ENCODE measurements around the gene ZNF451.

Gene ZNF451

DNA sequence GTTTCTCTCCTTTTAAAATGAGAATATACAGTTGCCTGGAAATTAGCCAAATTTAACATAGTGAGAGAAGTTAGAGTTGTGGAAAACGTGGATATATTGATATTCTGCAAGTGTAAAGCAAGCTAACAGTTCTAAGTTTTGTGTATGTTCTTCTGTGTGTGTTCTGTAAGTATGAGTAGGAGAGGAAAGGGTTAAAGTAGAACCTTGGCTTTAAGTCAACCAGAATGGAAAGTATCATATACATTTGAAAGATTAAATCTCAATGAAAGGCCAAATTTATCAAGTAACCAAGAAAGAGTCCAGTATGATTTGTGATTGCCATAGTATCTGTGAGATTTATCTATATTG is 52.2 kb downstream of the ZNF451 start:
- H2AFZ ChIP-seq (ENCODE audit: low read length), result no peak overlapping the region
- no peak overlapping the region for H3K9ac ChIP-seq (ENCODE audit: low read depth, low read length, poor library complexity, severe bottlenecking)
- TF ChIP-seq EZH2phosphoT487 (IDR thresholded peaks at IDR 0.05; ENCODE audit: borderline replicate concordance), result no peak
- H3K9me3 ChIP-seq (ENCODE audit: insufficient read depth, low read depth, low read length), result no peaks in the 10 kb centered on the region
- no peaks in the 10 kb centered on the region for H3F3A ChIP-seq (ENCODE audit: low read depth)
- peaks cover 12% of the 10 kb centered on the region; the same call in 1 of the 2 replicates for H3K36me3 ChIP-seq (ENCODE audit: insufficient read depth, low read length)
- no peaks in the 10 kb centered on the region for H3K4me1 ChIP-seq (ENCODE audit: insufficient read depth, low read length, poor library complexity, severe bottlenecking)
- H3K79me2 ChIP-seq (ENCODE audit: insufficient read depth, low read length), result no peaks in the 10 kb centered on the region
- no peaks in the 10 kb centered on the region for H3K9me2 ChIP-seq (replicated peaks; ENCODE audit: low read depth, low read length)
- H3K4me3 ChIP-seq (ENCODE audit: low read length, poor library complexity, severe bottlenecking), result no peak overlapping the region
- no peak overlapping the region for H3K4me2 ChIP-seq (ENCODE audit: low read depth, low read length, poor library complexity, severe bottlenecking)
- no peaks in the 10 kb centered on the region for H3K27me3 ChIP-seq (ENCODE audit: insufficient read depth, low read length, poor library complexity, severe bottlenecking)
- H4K20me1 ChIP-seq (ENCODE audit: insufficient read depth, low read length, poor library complexity, severe bottlenecking), result no peaks in the 10 kb centered on the region

DNA sequence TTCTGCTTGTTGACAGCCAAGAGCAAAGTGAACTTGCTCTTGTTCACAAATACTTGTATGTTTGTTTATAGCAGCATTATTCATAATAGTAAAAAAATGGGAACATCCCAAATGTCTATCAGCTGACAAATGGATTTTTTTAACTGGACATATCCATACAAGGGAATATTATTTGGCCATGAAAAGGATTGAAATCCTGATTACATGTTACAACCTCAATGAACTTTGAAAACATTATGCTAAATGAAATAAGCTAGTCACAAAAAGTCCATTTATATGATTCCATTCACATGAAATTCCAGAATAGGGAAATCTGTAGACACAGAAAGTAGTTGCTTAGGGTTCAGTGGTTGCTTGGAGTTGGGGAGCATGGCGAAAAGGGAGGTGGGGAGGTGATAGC is 53.7 kb downstream of the ZNF451 start:
- H3K9me3 ChIP-seq (ENCODE audit: insufficient read depth, low read depth, low read length), result no peaks in the 10 kb centered on the region
- H3F3A ChIP-seq (ENCODE audit: low read depth), result no peaks in the 10 kb centered on the region
- no peak overlapping the region for H3K9ac ChIP-seq (ENCODE audit: low read depth, low read length, poor library complexity, severe bottlenecking)

DNA sequence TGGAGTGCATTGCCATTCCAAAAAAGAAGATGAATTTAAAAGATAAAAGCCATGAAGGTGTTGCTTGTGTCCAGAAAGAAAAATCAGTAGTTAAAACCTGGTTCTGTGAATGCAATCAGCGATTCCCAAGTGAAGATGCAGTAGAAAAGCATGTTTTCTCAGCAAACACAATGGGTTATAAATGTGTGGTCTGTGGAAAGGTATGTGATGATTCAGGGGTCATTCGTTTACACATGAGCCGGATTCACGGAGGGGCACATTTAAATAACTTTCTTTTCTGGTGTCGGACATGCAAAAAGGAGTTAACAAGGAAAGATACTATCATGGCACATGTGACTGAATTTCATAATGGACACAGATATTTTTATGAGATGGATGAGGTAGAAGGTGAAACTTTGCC is 57.4 kb downstream of the ZNF451 start:
- Histone ChIP-seq H3K79me2 (ENCODE audit: insufficient read depth, low read length) (no peaks in the 10 kb centered on the region), H2AFZ (ENCODE audit: low read length) (no peak overlapping the region), H3K27me3 (ENCODE audit: insufficient read depth, low read length, poor library complexity, severe bottlenecking) (no peaks in the 10 kb centered on the region), H3K9me3 (ENCODE audit: insufficient read depth, low read depth, low read length) (no peaks in the 10 kb centered on the region), H3K4me3 (ENCODE audit: low read length, poor library complexity, severe bottlenecking) (no peak overlapping the region), H3K36me3 (ENCODE audit: insufficient read depth, low read length) (peaks cover 30% of the 10 kb centered on the region; the same call in 1 of the 2 replicates), H4K20me1 (ENCODE audit: insufficient read depth, low read length, poor library complexity, severe bottlenecking) (no peaks in the 10 kb centered on the region), H3K9ac (ENCODE audit: low read depth, low read length, poor library complexity, severe bottlenecking) (no peak overlapping the region), H3K9me2 (replicated peaks; ENCODE audit: low read depth, low read length) (no peaks in the 10 kb centered on the region), H3K4me2 (ENCODE audit: low read depth, low read length, poor library complexity, severe bottlenecking) (no peak overlapping the region), H3F3A (ENCODE audit: low read depth) (no peaks in the 10 kb centered on the region), H3K4me1 (ENCODE audit: insufficient read depth, low read length, poor library complexity, severe bottlenecking) (no peaks in the 10 kb centered on the region)
- TF ChIP-seq EZH2phosphoT487 (IDR thresholded peaks at IDR 0.05; ENCODE audit: borderline replicate concordance), result no peak
- TF ChIP-seq, protein P1, sequence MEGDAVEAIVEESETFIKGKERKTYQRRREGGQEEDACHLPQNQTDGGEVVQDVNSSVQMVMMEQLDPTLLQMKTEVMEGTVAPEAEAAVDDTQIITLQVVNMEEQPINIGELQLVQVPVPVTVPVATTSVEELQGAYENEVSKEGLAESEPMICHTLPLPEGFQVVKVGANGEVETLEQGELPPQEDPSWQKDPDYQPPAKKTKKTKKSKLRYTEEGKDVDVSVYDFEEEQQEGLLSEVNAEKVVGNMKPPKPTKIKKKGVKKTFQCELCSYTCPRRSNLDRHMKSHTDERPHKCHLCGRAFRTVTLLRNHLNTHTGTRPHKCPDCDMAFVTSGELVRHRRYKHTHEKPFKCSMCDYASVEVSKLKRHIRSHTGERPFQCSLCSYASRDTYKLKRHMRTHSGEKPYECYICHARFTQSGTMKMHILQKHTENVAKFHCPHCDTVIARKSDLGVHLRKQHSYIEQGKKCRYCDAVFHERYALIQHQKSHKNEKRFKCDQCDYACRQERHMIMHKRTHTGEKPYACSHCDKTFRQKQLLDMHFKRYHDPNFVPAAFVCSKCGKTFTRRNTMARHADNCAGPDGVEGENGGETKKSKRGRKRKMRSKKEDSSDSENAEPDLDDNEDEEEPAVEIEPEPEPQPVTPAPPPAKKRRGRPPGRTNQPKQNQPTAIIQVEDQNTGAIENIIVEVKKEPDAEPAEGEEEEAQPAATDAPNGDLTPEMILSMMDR (conservative IDR thresholded peaks at IDR 0.05; ENCODE audit: low read length), result no peak

More for the DNA sequence above, 53.7 kb downstream of the ZNF451 start:
- H3K4me3 ChIP-seq (ENCODE audit: low read length, poor library complexity, severe bottlenecking), result no peak overlapping the region
- peaks cover 27% of the 10 kb centered on the region; the same call in 1 of the 2 replicates for H3K36me3 ChIP-seq (ENCODE audit: insufficient read depth, low read length)
- no peaks in the 10 kb centered on the region for H3K79me2 ChIP-seq (ENCODE audit: insufficient read depth, low read length)
- no peak overlapping the region for H3K4me2 ChIP-seq (ENCODE audit: low read depth, low read length, poor library complexity, severe bottlenecking)
- no peaks in the 10 kb centered on the region for H4K20me1 ChIP-seq (ENCODE audit: insufficient read depth, low read length, poor library complexity, severe bottlenecking)
- no peaks in the 10 kb centered on the region for H3K9me2 ChIP-seq (replicated peaks; ENCODE audit: low read depth, low read length)
- TF ChIP-seq EZH2phosphoT487 (IDR thresholded peaks at IDR 0.05; ENCODE audit: borderline replicate concordance), result no peak
- TF ChIP-seq, protein P1 (conservative IDR thresholded peaks at IDR 0.05; ENCODE audit: low read length), result no peak
- H2AFZ ChIP-seq (ENCODE audit: low read length), result no peak overlapping the region
- no peaks in the 10 kb centered on the region for H3K27me3 ChIP-seq (ENCODE audit: insufficient read depth, low read length, poor library complexity, severe bottlenecking)
- H3K4me1 ChIP-seq (ENCODE audit: insufficient read depth, low read length, poor library complexity, severe bottlenecking), result no peaks in the 10 kb centered on the region
